ENCODE measurements around the gene KDELR3. TPM values are rescaled to one million over a fixed set of nuclear protein-coding genes. Genes with fewer than 3 reads are reported as not detected.

Gene KDELR3
- total and polyA plus RNA-seq, 2 of the 8 experiments (the other 6 are each of a cell fraction or from before 2014, with no cell fraction given), result 7.9 to 13.0 TPM

DNA sequence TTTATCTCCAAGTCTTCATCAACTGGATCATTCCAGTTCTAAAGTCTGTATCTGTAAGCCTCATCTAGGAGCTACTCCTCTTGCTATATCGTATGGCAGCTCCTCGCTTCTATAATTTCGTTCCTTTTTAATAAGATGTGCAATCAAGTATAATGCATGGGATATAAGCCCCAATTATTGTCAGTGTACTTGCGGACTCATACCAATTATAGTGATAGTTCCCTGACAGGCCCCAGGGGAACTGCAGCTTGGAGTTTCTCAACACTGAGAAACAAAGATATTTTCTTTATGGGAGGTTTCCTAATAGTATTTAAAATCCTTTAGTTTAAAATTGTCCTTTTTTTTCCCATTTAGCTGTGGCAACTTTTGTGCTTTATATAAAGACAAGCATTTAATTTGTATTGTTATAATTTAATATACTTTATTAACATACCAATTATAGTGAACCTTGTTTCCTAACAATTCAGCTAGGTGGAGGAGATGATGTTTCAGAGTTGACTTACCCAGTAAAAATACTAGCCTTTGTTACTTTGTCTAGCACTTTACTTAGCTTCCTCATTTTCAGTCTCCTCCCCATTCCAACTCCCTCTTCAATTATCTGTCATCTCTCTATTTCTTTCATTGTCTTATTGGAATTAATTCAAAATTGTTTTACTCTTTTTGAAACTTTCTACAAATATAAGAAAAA lies 63.5 kb downstream of the KDELR3 start:
- no peaks in the 10 kb centered on the region for H3K79me1 ChIP-seq (ENCODE audit: low read depth, low read length)
- no peak overlapping the region for H3K4ac ChIP-seq (replicated peaks; ENCODE audit: insufficient read length, low read depth, low read length)
- CTCF ChIA-PET (ENCODE audit: partially characterized antibody), result no interaction called here
- H3K27ac ChIP-seq (ENCODE audit: low read depth, low read length), result no peak overlapping the region
- 90% methylated on average over 4 of the region's 4 CpGs; no CpG with 5 or more reads in 1 of the 2 experiments for WGBS, 2 experiments (ENCODE audit: extremely low coverage in 1 of 2, insufficient coverage in 1 of 2, insufficient read length in 1 of 2, insufficient replicate concordance in 2 of 2, low coverage in 1 of 2, low lambda C conversion rate in 2 of 2, missing lambda C conversion rate in 1 of 2)
- no peak overlapping the region for H3K9ac ChIP-seq (replicated peaks in 1 of 4; ENCODE audit: extremely low read depth in 1 of 4, low read depth in 3 of 4, low read length in 3 of 4)
- no peak overlapping the region for H3K23ac ChIP-seq (ENCODE audit: insufficient read length)
- H4K5ac ChIP-seq (ENCODE audit: insufficient read length, low read depth, low read length), result no peak overlapping the region
- no peaks in the 10 kb centered on the region for H3K36me3 ChIP-seq (ENCODE audit: control insufficient read depth in 2 of 4, insufficient read depth in 4 of 4, low read length in 3 of 4)
- H3K9me3 ChIP-seq (ENCODE audit: insufficient read depth in 2 of 2, low read depth in 1 of 2, low read length in 1 of 2), result no peaks in the 10 kb centered on the region
- H3K27me3 ChIP-seq (replicated peaks in 1 of 4; ENCODE audit: control insufficient read depth in 3 of 4, extremely low read depth in 1 of 4, insufficient read depth in 3 of 4, low read length in 3 of 4), result no peaks in the 10 kb centered on the region
- no peak overlapping the region for H2BK20ac ChIP-seq (ENCODE audit: low read length)
- H4K20me1 ChIP-seq (replicated peaks in 1 of 2; ENCODE audit: control insufficient read depth in 1 of 2, insufficient read depth in 2 of 2, low read length in 2 of 2), result no peaks in the 10 kb centered on the region
- H3K14ac ChIP-seq (ENCODE audit: insufficient read length), result no peak overlapping the region
- H4K91ac ChIP-seq (replicated peaks; ENCODE audit: insufficient read length, low read length), result no peak overlapping the region
- H3K4me1 ChIP-seq (replicated peaks in 1 of 4; ENCODE audit: control insufficient read depth in 3 of 4, insufficient read depth in 4 of 4, low read length in 3 of 4), result no peaks in the 10 kb centered on the region
- TF ChIP-seq TAF7 (optimal IDR thresholded peaks at IDR 0.05; ENCODE audit: borderline replicate concordance, low read depth, low read length), result no peak
- H3K4me2 ChIP-seq (ENCODE audit: insufficient read depth in 1 of 2, low read depth in 2 of 2, low read length in 2 of 2), result no peak overlapping the region
- no peak overlapping the region for H2AFZ ChIP-seq (ENCODE audit: low read length)
- no peaks in the 10 kb centered on the region for H3K23me2 ChIP-seq (ENCODE audit: low read depth, low read length)
- no peak overlapping the region for H3K4me3 ChIP-seq (ENCODE audit: extremely low read depth in 1 of 4, insufficient read depth in 2 of 4, low read depth in 3 of 4, low read length in 4 of 4)
- POLR2A ChIA-PET (ENCODE audit: partially characterized antibody), result interaction anchor here (1.5 kb wide), 1 partner anchor 96 kb away, joined by 3 read pairs; no protein-coding TSS in a partner anchor
- H2BK5ac ChIP-seq (ENCODE audit: low read depth, low read length), result no peak overlapping the region
- H2BK12ac ChIP-seq (ENCODE audit: low read depth, low read length), result no peak overlapping the region
- FAIRE-seq, result no peak
- no peak overlapping the region for H3K56ac ChIP-seq (replicated peaks; ENCODE audit: insufficient read length, low read depth, low read length)
- H2AK5ac ChIP-seq (ENCODE audit: low read depth, low read length), result no peak overlapping the region
- no peak overlapping the region for H2BK120ac ChIP-seq (replicated peaks; ENCODE audit: low read depth, low read length)
- no peak for DNase-seq (ENCODE audit: low read depth in 1 of 2, low spot score in 2 of 2)
- H3K79me2 ChIP-seq (ENCODE audit: control insufficient read depth in 1 of 2, insufficient read depth in 2 of 2, low read length in 2 of 2), result no peaks in the 10 kb centered on the region
- no peak overlapping the region for H3K18ac ChIP-seq (ENCODE audit: extremely low read depth, low read length)
- H4K8ac ChIP-seq (ENCODE audit: extremely low read depth, insufficient read depth, low read length), result no peak overlapping the region
- no peak overlapping the region for H2BK15ac ChIP-seq (ENCODE audit: low read length)

Other genes with a start within 250 kb of the KDELR3 start
- 79.9 and 81.0 TPM in 2 replicates for gene TMEM184B, start 195.1 kb upstream of the KDELR3 start, total RNA-seq (2021; fragmentation: NEBNext Ultra II Directional; extraction: Animal tissue kit (Norgen Biotek cat#: 25700))
- 41.6 and 70.6 TPM in 2 replicates for gene TMEM184B, start 195.1 kb upstream of the KDELR3 start, polyA plus RNA-seq (2011; rRNA removed)
- gene CSNK1E, start 150.7 kb upstream of the KDELR3 start, total RNA-seq (2021; fragmentation: NEBNext Ultra II Directional; extraction: Animal tissue kit (Norgen Biotek cat#: 25700)), result 244 and 247 TPM in 2 replicates
- 263 and 387 TPM in 2 replicates for gene CSNK1E, start 150.7 kb upstream of the KDELR3 start, polyA plus RNA-seq (2011; rRNA removed)
- gene KCNJ4, start 12.9 kb upstream of the KDELR3 start, total RNA-seq (2021; fragmentation: NEBNext Ultra II Directional; extraction: Animal tissue kit (Norgen Biotek cat#: 25700)), result 2.2 and 2.3 TPM in 2 replicates
- 1.4 TPM in 2 replicates for gene KCNJ4, start 12.9 kb upstream of the KDELR3 start, polyA plus RNA-seq (2011; rRNA removed)
- gene DDX17, start 38.2 kb downstream of the KDELR3 start, total RNA-seq (2021; fragmentation: NEBNext Ultra II Directional; extraction: Animal tissue kit (Norgen Biotek cat#: 25700)), result 441 and 448 TPM in 2 replicates
- gene DDX17, start 38.2 kb downstream of the KDELR3 start, polyA plus RNA-seq (2011; rRNA removed), result 437 and 698 TPM in 2 replicates
- gene DMC1, start 102.1 kb downstream of the KDELR3 start, total RNA-seq (2021; fragmentation: NEBNext Ultra II Directional; extraction: Animal tissue kit (Norgen Biotek cat#: 25700)), result 7.1 and 7.2 TPM in 2 replicates
- 3.8 and 20.2 TPM in 2 replicates for gene DMC1, start 102.1 kb downstream of the KDELR3 start, polyA plus RNA-seq (2011; rRNA removed)
- gene FAM227A, start 188.3 kb downstream of the KDELR3 start, total RNA-seq (2021; fragmentation: NEBNext Ultra II Directional; extraction: Animal tissue kit (Norgen Biotek cat#: 25700)), result 3.8 and 3.9 TPM in 2 replicates
- 2.1 TPM in 2 replicates for gene FAM227A, start 188.3 kb downstream of the KDELR3 start, polyA plus RNA-seq (2011; rRNA removed)
- 23.2 and 24.4 TPM in 2 replicates for gene CBY1, start 188.5 kb downstream of the KDELR3 start, total RNA-seq (2021; fragmentation: NEBNext Ultra II Directional; extraction: Animal tissue kit (Norgen Biotek cat#: 25700))
- 28.5 and 30.2 TPM in 2 replicates for gene CBY1, start 188.5 kb downstream of the KDELR3 start, polyA plus RNA-seq (2011; rRNA removed)
- gene TOMM22, start 213.9 kb downstream of the KDELR3 start, total RNA-seq (2021; fragmentation: NEBNext Ultra II Directional; extraction: Animal tissue kit (Norgen Biotek cat#: 25700)), result 125 and 138 TPM in 2 replicates
- 47.8 and 84.0 TPM in 2 replicates for gene TOMM22, start 213.9 kb downstream of the KDELR3 start, polyA plus RNA-seq (2011; rRNA removed)
- 20.2 and 21.3 TPM in 2 replicates for gene JOSD1, start 232.8 kb downstream of the KDELR3 start, total RNA-seq (2021; fragmentation: NEBNext Ultra II Directional; extraction: Animal tissue kit (Norgen Biotek cat#: 25700))
- 16.7 and 18.4 TPM in 2 replicates for gene JOSD1, start 232.8 kb downstream of the KDELR3 start, polyA plus RNA-seq (2011; rRNA removed)
- gene GTPBP1, start 237.8 kb downstream of the KDELR3 start, total RNA-seq (2021; fragmentation: NEBNext Ultra II Directional; extraction: Animal tissue kit (Norgen Biotek cat#: 25700)), result 91.8 and 92.0 TPM in 2 replicates
- 53.1 and 80.2 TPM in 2 replicates for gene GTPBP1, start 237.8 kb downstream of the KDELR3 start, polyA plus RNA-seq (2011; rRNA removed)